ENCODE measurements around the gene ORM2. TPM values are rescaled to one million over a fixed set of nuclear protein-coding genes. Genes with fewer than 3 reads are reported as not detected.

ORM2 gene
- total and polyA plus RNA-seq, 2 of the 8 experiments (the other 6 are each of a cell fraction or from before 2014, with no cell fraction given): 1.3 TPM; not detected in 1

- FAIRE-seq (no peak), DNase-seq (ENCODE audit: low read depth in 1 of 2, low spot score in 2 of 2) (no peak)
- ChIA-PET POLR2A (ENCODE audit: partially characterized antibody) (interaction anchor here (0.6 kb wide), 1 partner anchor 179 kb away, joined by 3 read pairs; no protein-coding TSS in a partner anchor), CTCF (ENCODE audit: partially characterized antibody) (interaction anchor here (1.2 to 2.0 kb wide), 3 partner anchors 144 to 199 kb away, joined by 3 to 10 read pairs (median 3); no protein-coding TSS in a partner anchor)
- no peak overlapping the region for H3K4me2 ChIP-seq (ENCODE audit: insufficient read depth in 1 of 2, low read depth in 2 of 2, low read length in 2 of 2)
- no peaks in the 10 kb centered on the region for H3K79me1 ChIP-seq (ENCODE audit: low read depth, low read length)
- H2BK120ac ChIP-seq (replicated peaks; ENCODE audit: low read depth, low read length): no peak overlapping the region
- H4K91ac ChIP-seq (replicated peaks; ENCODE audit: insufficient read length, low read length): no peak overlapping the region
- peaks cover 3 to 32% (median 17%) of the 10 kb centered on the region in 4 experiments; a peak in 6 of 8 replicates for H3K36me3 ChIP-seq (ENCODE audit: control insufficient read depth in 2 of 4, insufficient read depth in 4 of 4, low read length in 3 of 4)
- no peak overlapping the region for H4K5ac ChIP-seq (ENCODE audit: insufficient read length, low read depth, low read length)
- peaks cover 0 to 4% of the 10 kb centered on the region in 2 experiments for H4K20me1 ChIP-seq (replicated peaks in 1 of 2; ENCODE audit: control insufficient read depth in 1 of 2, insufficient read depth in 2 of 2, low read length in 2 of 2)
- H3K14ac ChIP-seq (ENCODE audit: insufficient read length): no peak overlapping the region
- H2BK20ac ChIP-seq (ENCODE audit: low read length): no peak overlapping the region
- H3K9ac ChIP-seq (replicated peaks in 1 of 4; ENCODE audit: extremely low read depth in 1 of 4, low read depth in 3 of 4, low read length in 3 of 4): no peak overlapping the region
- no peak overlapping the region for H2BK5ac ChIP-seq (ENCODE audit: low read depth, low read length)
- no peak overlapping the region for H3K27ac ChIP-seq (ENCODE audit: low read depth, low read length)
- no peaks in the 10 kb centered on the region for H3K79me2 ChIP-seq (ENCODE audit: control insufficient read depth in 1 of 2, insufficient read depth in 2 of 2, low read length in 2 of 2)
- no peaks in the 10 kb centered on the region for H3K23me2 ChIP-seq (ENCODE audit: low read depth, low read length)
- no peak overlapping the region for H3K23ac ChIP-seq (ENCODE audit: insufficient read length)
- no peak overlapping the region for H3K4ac ChIP-seq (replicated peaks; ENCODE audit: insufficient read length, low read depth, low read length)
- no peak overlapping the region for H2BK12ac ChIP-seq (ENCODE audit: low read depth, low read length)
- H2AFZ ChIP-seq (ENCODE audit: low read length): no peak overlapping the region
- no peaks in the 10 kb centered on the region for H3K27me3 ChIP-seq (replicated peaks in 1 of 4; ENCODE audit: control insufficient read depth in 3 of 4, extremely low read depth in 1 of 4, insufficient read depth in 3 of 4, low read length in 3 of 4)
- H3K9me3 ChIP-seq (ENCODE audit: insufficient read depth in 2 of 2, low read depth in 1 of 2, low read length in 1 of 2): peaks cover 0 to 10% of the 10 kb centered on the region in 2 experiments; a peak in 2 of 4 replicates
- H3K4me1 ChIP-seq (replicated peaks in 1 of 4; ENCODE audit: control insufficient read depth in 3 of 4, insufficient read depth in 4 of 4, low read length in 3 of 4): no peaks in the 10 kb centered on the region
- no peak overlapping the region for H2AK5ac ChIP-seq (ENCODE audit: low read depth, low read length)
- H3K56ac ChIP-seq (replicated peaks; ENCODE audit: insufficient read length, low read depth, low read length): no peak overlapping the region
- H3K18ac ChIP-seq (ENCODE audit: extremely low read depth, low read length): no peak overlapping the region
- H3K4me3 ChIP-seq (ENCODE audit: extremely low read depth in 1 of 4, insufficient read depth in 2 of 4, low read depth in 3 of 4, low read length in 4 of 4): no peak overlapping the region
- H4K8ac ChIP-seq (ENCODE audit: extremely low read depth, insufficient read depth, low read length): no peak overlapping the region
- no peak overlapping the region for H2BK15ac ChIP-seq (ENCODE audit: low read length)
- TF ChIP-seq HDAC2 (IDR thresholded peaks at IDR 0.05; ENCODE audit: borderline replicate concordance in 1 of 2, low read depth in 2 of 2, low read length in 2 of 2): no peak
- no peak for TF ChIP-seq ATF2 (IDR thresholded peaks at IDR 0.05; ENCODE audit: low read length)
- TF ChIP-seq E2F6 (IDR thresholded peaks at IDR 0.05): no peak
- no peak for TF ChIP-seq JUND (IDR thresholded peaks at IDR 0.05; ENCODE audit: low read length)
- TF ChIP-seq BACH1 (IDR thresholded peaks at IDR 0.05; ENCODE audit: low read length): no peak
- TF ChIP-seq CHD2 (IDR thresholded peaks at IDR 0.05; ENCODE audit: low read length): no peak
- no peak for TF ChIP-seq TEAD4 (IDR thresholded peaks at IDR 0.05; ENCODE audit: low read depth, low read length)
- no peak for TF ChIP-seq SIRT6 (IDR thresholded peaks at IDR 0.05; ENCODE audit: low read length)
- no peak for TF ChIP-seq EGR1 (IDR thresholded peaks at IDR 0.05; ENCODE audit: borderline replicate concordance, low read depth, low read length)
- no peak for TF ChIP-seq RXRA (IDR thresholded peaks at IDR 0.05; ENCODE audit: insufficient read depth, low read depth, low read length)
- no peak for TF ChIP-seq RAD21 (IDR thresholded peaks at IDR 0.05 in 1 of 2, conservative IDR thresholded peaks at IDR 0.05 in 1 of 2; ENCODE audit: low read depth in 2 of 2, low read length in 2 of 2)
- no peak for TF ChIP-seq CBX8 (IDR thresholded peaks at IDR 0.05; ENCODE audit: borderline replicate concordance, low read depth, low read length)
- no peak for TF ChIP-seq SP1 (IDR thresholded peaks at IDR 0.05; ENCODE audit: low read depth, low read length)
Measured at GRCh38 chr9:114294664-114295063, 35.0 kb upstream of the ORM2 start.
